Measurements from ENCODE around the gene UMODL1. TPM values are rescaled to one million over a fixed set of nuclear protein-coding genes. Genes with fewer than 3 reads are reported as not detected.

Gene UMODL1
- total and polyA plus RNA-seq, 10 of the 15 experiments (the other 5 are each of a cell fraction or from before 2014, with no cell fraction given) = 0.01 to 0.11 (median 0.03) TPM; not detected in 5

GRCh38 chr21:42135386-42136052, 64.4 kb downstream of the UMODL1 start (continued):
- TF ChIP-seq, protein P1, sequence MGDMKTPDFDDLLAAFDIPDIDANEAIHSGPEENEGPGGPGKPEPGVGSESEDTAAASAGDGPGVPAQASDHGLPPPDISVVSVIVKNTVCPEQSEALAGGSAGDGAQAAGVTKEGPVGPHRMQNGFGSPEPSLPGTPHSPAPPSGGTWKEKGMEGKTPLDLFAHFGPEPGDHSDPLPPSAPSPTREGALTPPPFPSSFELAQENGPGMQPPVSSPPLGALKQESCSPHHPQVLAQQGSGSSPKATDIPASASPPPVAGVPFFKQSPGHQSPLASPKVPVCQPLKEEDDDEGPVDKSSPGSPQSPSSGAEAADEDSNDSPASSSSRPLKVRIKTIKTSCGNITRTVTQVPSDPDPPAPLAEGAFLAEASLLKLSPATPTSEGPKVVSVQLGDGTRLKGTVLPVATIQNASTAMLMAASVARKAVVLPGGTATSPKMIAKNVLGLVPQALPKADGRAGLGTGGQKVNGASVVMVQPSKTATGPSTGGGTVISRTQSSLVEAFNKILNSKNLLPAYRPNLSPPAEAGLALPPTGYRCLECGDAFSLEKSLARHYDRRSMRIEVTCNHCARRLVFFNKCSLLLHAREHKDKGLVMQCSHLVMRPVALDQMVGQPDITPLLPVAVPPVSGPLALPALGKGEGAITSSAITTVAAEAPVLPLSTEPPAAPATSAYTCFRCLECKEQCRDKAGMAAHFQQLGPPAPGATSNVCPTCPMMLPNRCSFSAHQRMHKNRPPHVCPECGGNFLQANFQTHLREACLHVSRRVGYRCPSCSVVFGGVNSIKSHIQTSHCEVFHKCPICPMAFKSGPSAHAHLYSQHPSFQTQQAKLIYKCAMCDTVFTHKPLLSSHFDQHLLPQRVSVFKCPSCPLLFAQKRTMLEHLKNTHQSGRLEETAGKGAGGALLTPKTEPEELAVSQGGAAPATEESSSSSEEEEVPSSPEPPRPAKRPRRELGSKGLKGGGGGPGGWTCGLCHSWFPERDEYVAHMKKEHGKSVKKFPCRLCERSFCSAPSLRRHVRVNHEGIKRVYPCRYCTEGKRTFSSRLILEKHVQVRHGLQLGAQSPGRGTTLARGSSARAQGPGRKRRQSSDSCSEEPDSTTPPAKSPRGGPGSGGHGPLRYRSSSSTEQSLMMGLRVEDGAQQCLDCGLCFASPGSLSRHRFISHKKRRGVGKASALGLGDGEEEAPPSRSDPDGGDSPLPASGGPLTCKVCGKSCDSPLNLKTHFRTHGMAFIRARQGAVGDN (IDR thresholded peaks at IDR 0.05) = no peak
- TF ChIP-seq ZNF622 (IDR thresholded peaks at IDR 0.05) (no peak), SIN3A (IDR thresholded peaks at IDR 0.05; ENCODE audit: low read depth, low read length) (no peak), IRF5 (IDR thresholded peaks at IDR 0.05; ENCODE audit: borderline replicate concordance) (no peak)

DNA sequence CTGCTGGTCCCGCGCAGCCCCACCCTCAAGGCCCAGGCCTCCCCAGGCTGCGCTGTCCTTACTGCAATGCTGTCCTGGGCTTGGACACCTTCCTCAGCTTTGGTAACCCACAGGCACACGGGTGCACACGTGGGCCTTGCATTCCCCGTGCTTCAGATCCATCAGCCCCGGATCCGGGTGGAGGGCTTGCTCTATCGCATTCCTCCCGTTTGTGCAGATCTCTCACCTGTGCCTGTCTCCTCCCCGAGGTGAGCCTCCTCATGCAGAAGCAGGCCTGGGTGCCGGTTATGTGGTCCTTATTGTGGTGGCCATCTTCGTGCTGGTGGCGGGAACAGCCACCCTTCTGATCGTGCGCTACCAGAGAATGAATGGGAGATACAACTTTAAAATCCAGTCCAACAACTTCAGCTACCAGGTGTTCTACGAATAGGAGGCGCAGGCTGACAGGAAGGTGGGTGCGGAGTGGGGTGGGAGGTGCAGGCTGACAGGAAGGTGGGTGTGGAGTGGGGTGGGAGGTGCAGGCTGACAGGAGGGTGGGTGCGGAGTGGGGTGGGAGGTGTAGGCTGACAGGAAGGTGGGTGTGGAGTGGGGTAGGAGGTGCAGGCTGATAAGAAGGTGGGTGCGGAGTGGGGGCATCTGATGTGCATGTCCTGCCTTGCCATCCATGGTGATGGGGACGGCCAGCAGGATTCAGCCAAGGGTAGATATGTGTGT, 66.2 kb downstream of the UMODL1 start:
- ChIA-PET CTCF (no interaction called here), POLR2A (no interaction called here), RAD21 (ENCODE audit: unreplicated experiment) (no interaction called here), SMC1A (ENCODE audit: uncharacterized antibody, unreplicated experiment) (interaction anchor here (1.3 kb wide), 1 partner anchor 16 kb away, joined by 3 read pairs; no protein-coding TSS in a partner anchor)
- Histone ChIP-seq H3K79me2 (ENCODE audit: control insufficient read depth, insufficient read depth, low read length) (no peaks in the 10 kb centered on the region), H3K27me3 (replicated peaks in 1 of 2; ENCODE audit: control insufficient read depth in 2 of 2, insufficient read depth in 2 of 2, low read length in 1 of 2) (no peaks in the 10 kb centered on the region), H3K4me2 (ENCODE audit: control insufficient read depth, insufficient read depth) (no peak overlapping the region), H4K20me1 (ENCODE audit: control insufficient read depth, insufficient read depth) (no peaks in the 10 kb centered on the region), H3K4me1 (ENCODE audit: control insufficient read depth, insufficient read depth, low read length) (no peaks in the 10 kb centered on the region; the same call in 1 of the 2 replicates), H2AFZ (ENCODE audit: control insufficient read depth, low read depth, low read length) (no peak overlapping the region), H3K4me3 (no peak overlapping the region), H3K27ac (ENCODE audit: control insufficient read depth, insufficient read depth) (no peak overlapping the region), H3K9me3 (replicated peaks; ENCODE audit: control insufficient read depth, insufficient read depth, low read length) (no peaks in the 10 kb centered on the region), H3K9ac (ENCODE audit: control insufficient read depth, insufficient read depth, low read length) (no peak overlapping the region), H3K36me3 (ENCODE audit: control insufficient read depth in 2 of 2, insufficient read depth in 2 of 2, low read length in 1 of 2) (no peaks in the 10 kb centered on the region)
- FAIRE-seq = no peak
- no peak for ATAC-seq
- in situ Hi-C loops (cut with MboI) (no loop called here), intact Hi-C loops (cut with micrococcal nuclease; ENCODE audit: unreplicated experiment) (no loop called here)
- WGBS (ENCODE audit: insufficient coverage, insufficient replicate concordance, low lambda C conversion rate, missing lambda C conversion rate) = 53% methylated on average over 19 of the region's 22 CpGs
- no peak for DNase-seq (ENCODE audit: low read depth, low spot score)
- BruUV-seq (replicated peaks) = no TSS peak
- TF ChIP-seq SMC3 (IDR thresholded peaks at IDR 0.05; ENCODE audit: borderline replicate concordance, low read length) = no peak
- TF ChIP-seq PAX5 (IDR thresholded peaks at IDR 0.05; ENCODE audit: borderline replicate concordance, low read depth, low read length) = no peak
- no peak for TF ChIP-seq NFYA (IDR thresholded peaks at IDR 0.05; ENCODE audit: borderline replicate concordance, low read depth, low read length)
- TF ChIP-seq JUNB (IDR thresholded peaks at IDR 0.05) = no peak
- TF ChIP-seq, protein P2, sequence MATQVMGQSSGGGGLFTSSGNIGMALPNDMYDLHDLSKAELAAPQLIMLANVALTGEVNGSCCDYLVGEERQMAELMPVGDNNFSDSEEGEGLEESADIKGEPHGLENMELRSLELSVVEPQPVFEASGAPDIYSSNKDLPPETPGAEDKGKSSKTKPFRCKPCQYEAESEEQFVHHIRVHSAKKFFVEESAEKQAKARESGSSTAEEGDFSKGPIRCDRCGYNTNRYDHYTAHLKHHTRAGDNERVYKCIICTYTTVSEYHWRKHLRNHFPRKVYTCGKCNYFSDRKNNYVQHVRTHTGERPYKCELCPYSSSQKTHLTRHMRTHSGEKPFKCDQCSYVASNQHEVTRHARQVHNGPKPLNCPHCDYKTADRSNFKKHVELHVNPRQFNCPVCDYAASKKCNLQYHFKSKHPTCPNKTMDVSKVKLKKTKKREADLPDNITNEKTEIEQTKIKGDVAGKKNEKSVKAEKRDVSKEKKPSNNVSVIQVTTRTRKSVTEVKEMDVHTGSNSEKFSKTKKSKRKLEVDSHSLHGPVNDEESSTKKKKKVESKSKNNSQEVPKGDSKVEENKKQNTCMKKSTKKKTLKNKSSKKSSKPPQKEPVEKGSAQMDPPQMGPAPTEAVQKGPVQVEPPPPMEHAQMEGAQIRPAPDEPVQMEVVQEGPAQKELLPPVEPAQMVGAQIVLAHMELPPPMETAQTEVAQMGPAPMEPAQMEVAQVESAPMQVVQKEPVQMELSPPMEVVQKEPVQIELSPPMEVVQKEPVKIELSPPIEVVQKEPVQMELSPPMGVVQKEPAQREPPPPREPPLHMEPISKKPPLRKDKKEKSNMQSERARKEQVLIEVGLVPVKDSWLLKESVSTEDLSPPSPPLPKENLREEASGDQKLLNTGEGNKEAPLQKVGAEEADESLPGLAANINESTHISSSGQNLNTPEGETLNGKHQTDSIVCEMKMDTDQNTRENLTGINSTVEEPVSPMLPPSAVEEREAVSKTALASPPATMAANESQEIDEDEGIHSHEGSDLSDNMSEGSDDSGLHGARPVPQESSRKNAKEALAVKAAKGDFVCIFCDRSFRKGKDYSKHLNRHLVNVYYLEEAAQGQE (IDR thresholded peaks at IDR 0.05; ENCODE audit: low read depth, low read length) = no peak
- no peak for TF ChIP-seq ASH2L (IDR thresholded peaks at IDR 0.05; ENCODE audit: borderline replicate concordance, low read depth)
- TF ChIP-seq MXI1 (IDR thresholded peaks at IDR 0.05; ENCODE audit: low read depth, low read length) = no peak
- no peak for TF ChIP-seq EZH2 (IDR thresholded peaks at IDR 0.05; ENCODE audit: borderline replicate concordance, control insufficient read depth, low read depth, low read length)

Measured in GM12878 (cell line).